ENCODE data around the gene TAF1B. TPM values are rescaled to one million over a fixed set of nuclear protein-coding genes. Genes with fewer than 3 reads are reported as not detected.

TAF1B gene
- total RNA-seq, 1 experiment from 2014 or later: 29.9 TPM

DNA sequence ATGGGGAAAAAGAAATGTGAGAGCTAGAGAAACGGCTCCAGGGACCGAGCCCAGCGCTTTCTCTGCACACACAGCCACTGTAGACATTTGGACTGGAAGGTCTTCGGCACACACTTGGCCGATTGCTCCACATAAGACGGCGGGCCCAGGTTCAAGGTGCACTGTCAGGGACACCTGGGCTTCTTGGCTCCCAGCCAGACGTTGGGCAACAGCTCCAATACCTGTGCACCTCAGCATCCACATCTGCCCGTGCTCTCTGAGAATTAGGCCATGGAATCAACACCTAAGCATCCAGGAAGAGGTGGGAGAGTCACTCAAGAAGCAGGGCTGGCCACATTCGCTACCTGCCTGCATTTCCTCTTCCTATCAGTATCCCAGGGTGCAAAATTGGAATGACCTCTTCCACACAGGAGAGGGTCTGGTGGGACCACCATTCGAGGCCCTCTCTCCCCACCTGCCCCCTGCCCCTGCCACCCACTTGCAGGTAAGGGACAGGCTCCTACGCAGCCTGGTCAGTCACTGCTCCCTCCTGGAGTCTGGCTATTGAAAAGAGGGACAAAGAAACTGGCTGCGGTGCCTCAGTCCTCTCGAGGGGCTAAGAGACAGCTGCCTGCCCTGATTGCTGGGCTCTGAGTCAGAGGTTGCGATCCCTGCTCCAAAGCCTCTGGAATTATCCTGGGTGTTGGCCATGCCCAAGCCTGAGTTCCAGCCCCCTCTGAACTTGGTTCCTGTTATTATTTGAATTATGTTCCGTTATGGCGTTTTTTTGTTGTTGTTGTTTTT is 40.1 kb upstream of the TAF1B start:
- H2BK120ac ChIP-seq (ENCODE audit: low read depth, low read length, poor library complexity, severe bottlenecking): no peak overlapping the region
- Mint-ChIP-seq H3K9me3 (no peaks in the 10 kb centered on the region; a peak in 1 of 5 replicates), H3K27ac (no peak overlapping the region; a peak in 1 of 7 replicates), H3K36me3 (ENCODE audit: insufficient read depth in 1 of 3, low read depth in 3 of 3) (no peaks in the 10 kb centered on the region), H3K27me3 (ENCODE audit: low read depth) (no peaks in the 10 kb centered on the region; the same call in 1 of the 2 replicates), H3K4me3 (no peak overlapping the region), H3K4me1 (peaks cover 17 to 25% of the 10 kb centered on the region in 2 experiments)
- H3K79me2 ChIP-seq (ENCODE audit: insufficient read depth, low read length): no peaks in the 10 kb centered on the region
- H4K91ac ChIP-seq (ENCODE audit: insufficient read length, low read depth, low read length): no peak overlapping the region
- no peak overlapping the region for H2BK20ac ChIP-seq (ENCODE audit: low read depth, low read length, poor library complexity, severe bottlenecking)
- H3K18ac ChIP-seq (ENCODE audit: insufficient read length, low read depth, low read length): no peak overlapping the region
- no peak overlapping the region for H3K23ac ChIP-seq (ENCODE audit: insufficient read length, low read depth, low read length)
- H3K4me1 ChIP-seq (ENCODE audit: insufficient read depth, low read length): no peaks in the 10 kb centered on the region
- DNase-seq: no peak
- no peak overlapping the region for H4K8ac ChIP-seq (replicated peaks; ENCODE audit: insufficient read length, low read depth, low read length)
- no peak overlapping the region for H3K4me2 ChIP-seq (ENCODE audit: insufficient read depth, insufficient read length, low read length)
- H2BK12ac ChIP-seq (ENCODE audit: insufficient read length, low read depth, low read length): no peak overlapping the region
- H2BK5ac ChIP-seq (ENCODE audit: insufficient read length, low read length): no peak overlapping the region
- TF ChIP-seq, protein P1, sequence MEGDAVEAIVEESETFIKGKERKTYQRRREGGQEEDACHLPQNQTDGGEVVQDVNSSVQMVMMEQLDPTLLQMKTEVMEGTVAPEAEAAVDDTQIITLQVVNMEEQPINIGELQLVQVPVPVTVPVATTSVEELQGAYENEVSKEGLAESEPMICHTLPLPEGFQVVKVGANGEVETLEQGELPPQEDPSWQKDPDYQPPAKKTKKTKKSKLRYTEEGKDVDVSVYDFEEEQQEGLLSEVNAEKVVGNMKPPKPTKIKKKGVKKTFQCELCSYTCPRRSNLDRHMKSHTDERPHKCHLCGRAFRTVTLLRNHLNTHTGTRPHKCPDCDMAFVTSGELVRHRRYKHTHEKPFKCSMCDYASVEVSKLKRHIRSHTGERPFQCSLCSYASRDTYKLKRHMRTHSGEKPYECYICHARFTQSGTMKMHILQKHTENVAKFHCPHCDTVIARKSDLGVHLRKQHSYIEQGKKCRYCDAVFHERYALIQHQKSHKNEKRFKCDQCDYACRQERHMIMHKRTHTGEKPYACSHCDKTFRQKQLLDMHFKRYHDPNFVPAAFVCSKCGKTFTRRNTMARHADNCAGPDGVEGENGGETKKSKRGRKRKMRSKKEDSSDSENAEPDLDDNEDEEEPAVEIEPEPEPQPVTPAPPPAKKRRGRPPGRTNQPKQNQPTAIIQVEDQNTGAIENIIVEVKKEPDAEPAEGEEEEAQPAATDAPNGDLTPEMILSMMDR (conservative IDR thresholded peaks at IDR 0.05): no peak
- no peak overlapping the region for H3T11ph ChIP-seq (ENCODE audit: low read length)
- H3K27me3 ChIP-seq (ENCODE audit: insufficient read depth, low read length): no peaks in the 10 kb centered on the region
- H4K5ac ChIP-seq (ENCODE audit: insufficient read length, low read depth, low read length): no peak overlapping the region
- no peaks in the 10 kb centered on the region for H3K79me1 ChIP-seq (ENCODE audit: insufficient read depth, low read depth, low read length, poor library complexity, severe bottlenecking)
- no peak overlapping the region for H3K56ac ChIP-seq (ENCODE audit: insufficient read length, low read depth, low read length)
- H3K4ac ChIP-seq (ENCODE audit: low read depth, low read length): no peak overlapping the region
- H3K14ac ChIP-seq (ENCODE audit: insufficient read depth, low read length): no peak overlapping the region; the same call in 1 of the 2 replicates
- no peaks in the 10 kb centered on the region for H3K23me2 ChIP-seq (ENCODE audit: insufficient read length, low read depth, low read length, poor library complexity, severe bottlenecking)
- no peak overlapping the region for H2AFZ ChIP-seq (ENCODE audit: low read length)
- H3K9me3 ChIP-seq (ENCODE audit: control insufficient read depth, low read depth, low read length): no peaks in the 10 kb centered on the region
- H2BK15ac ChIP-seq (ENCODE audit: low read depth, low read length): no peak overlapping the region
- no peak overlapping the region for H3K9ac ChIP-seq (ENCODE audit: extremely low read depth, insufficient read length, low read length)
- no peaks in the 10 kb centered on the region for H4K20me1 ChIP-seq (ENCODE audit: control insufficient read depth, insufficient read depth, insufficient read length)
- no peak overlapping the region for H2AK5ac ChIP-seq (ENCODE audit: insufficient read length, low read length)
- no peak overlapping the region for H3K27ac ChIP-seq (ENCODE audit: insufficient read length, low read depth, low read length)
- no CpG with 5 or more reads among the region's 17 CpGs for WGBS (ENCODE audit: extremely low coverage, insufficient read length, low lambda C conversion rate)
